ENCODE data around the gene PSMD13.

Gene PSMD13

GRCh38 chr11:288478-289397 is 52.0 kb downstream of the PSMD13 start, which contains the start of gene PGGHG:
TSS of gene PGGHG (plus strand) at chr11:289126. CDS start at chr11:289817, 691 bp downstream.
- peak; percentile 76 for DNase-seq (ENCODE audit: low spot score)

GRCh38 chr11:289398-289711 is 52.6 kb downstream of the PSMD13 start:
- no peak for DNase-seq (ENCODE audit: low spot score)

- no peak for DNase-seq (ENCODE audit: low spot score)
Measured at GRCh38 chr11:289712-290620, 53.2 kb downstream of the PSMD13 start.

- no peak for DNase-seq (ENCODE audit: low spot score)
Measured at GRCh38 chr11:290621-291231, 54.0 kb downstream of the PSMD13 start.

GRCh38 chr11:291281-292210 is 54.8 kb downstream of the PSMD13 start:
- DNase-seq (ENCODE audit: low spot score) = no peak

GRCh38 chr11:292211-293121 is 55.7 kb downstream of the PSMD13 start:
- no peak for DNase-seq (ENCODE audit: low spot score)

- no peak for DNase-seq (ENCODE audit: low spot score)
Measured at GRCh38 chr11:293271-293851, 56.6 kb downstream of the PSMD13 start.

- no peak for DNase-seq (ENCODE audit: low spot score)
Measured at GRCh38 chr11:293852-294661, 57.3 kb downstream of the PSMD13 start.

- DNase-seq (ENCODE audit: low spot score) = no peak
Measured at GRCh38 chr11:294780-295179, 58.0 kb downstream of the PSMD13 start.

- no peak for DNase-seq (ENCODE audit: low spot score)
Measured at GRCh38 chr11:295351-296170, 58.8 kb downstream of the PSMD13 start.

GRCh38 chr11:296171-297050 is 59.6 kb downstream of the PSMD13 start:
- no peak for DNase-seq (ENCODE audit: low spot score)

GRCh38 chr11:297051-297585 is 60.3 kb downstream of the PSMD13 start:
- DNase-seq (ENCODE audit: low spot score) = no peak

- no peak for DNase-seq (ENCODE audit: low spot score)
Measured at GRCh38 chr11:297586-298405, 61.0 kb downstream of the PSMD13 start.

GRCh38 chr11:298406-299065 is 61.8 kb downstream of the PSMD13 start:
- no peak for DNase-seq (ENCODE audit: low spot score)

All from germinal center (tissue), 1 donor.